Activated CD4-positive, alpha-beta T cell treated with anti-CD3 and anti-CD28 coated beads for 24 hours (primary cell): ENCODE measurements around the gene RIMBP2.

Experiments
- DNase-seq, 2 donors: peaks; one replicate each; pipeline ENCODE4 v3.0.0-alpha.2; 2020; ENCODE audit warnings: low read depth in 2 of 2

RIMBP2 gene

GRCh38 chr12:130424858-130425697, 291.0 kb downstream of the RIMBP2 start:
- DNase-seq: no peak

- DNase-seq: no peak
Observed at GRCh38 chr12:130423991-130424857, 291.9 kb downstream of the RIMBP2 start.

- DNase-seq: no peak
Observed at GRCh38 chr12:130423136-130423535, 293.0 kb downstream of the RIMBP2 start.

GRCh38 chr12:130422676-130423075, 293.4 kb downstream of the RIMBP2 start:
- no peak for DNase-seq

GRCh38 chr12:130421896-130422295, 294.2 kb downstream of the RIMBP2 start:
- DNase-seq: no peak

- no peak for DNase-seq
Observed at GRCh38 chr12:130420071-130420470, 296.0 kb downstream of the RIMBP2 start.

GRCh38 chr12:130419116-130419515, 297.0 kb downstream of the RIMBP2 start:
- no peak for DNase-seq

- no peak for DNase-seq
Observed at GRCh38 chr12:130418251-130418650, 297.8 kb downstream of the RIMBP2 start.

- DNase-seq: no peak
Observed at GRCh38 chr12:130414381-130414780, 301.7 kb downstream of the RIMBP2 start.

GRCh38 chr12:130413909-130414308, 302.2 kb downstream of the RIMBP2 start:
- no peak for DNase-seq

- DNase-seq: no peak
Observed at GRCh38 chr12:130412384-130412783, 303.7 kb downstream of the RIMBP2 start.

GRCh38 chr12:130405332-130405731, 310.8 kb downstream of the RIMBP2 start:
- DNase-seq: no peak

- DNase-seq: no peak
Observed at GRCh38 chr12:130401703-130402102, 314.4 kb downstream of the RIMBP2 start.

GRCh38 chr12:130398100-130398848, 317.8 kb downstream of the RIMBP2 start:
- no peak for DNase-seq

GRCh38 chr12:130396667-130397066, 319.4 kb downstream of the RIMBP2 start:
- DNase-seq: no peak

GRCh38 chr12:130394906-130395305, 321.2 kb downstream of the RIMBP2 start:
- no peak for DNase-seq

GRCh38 chr12:130391186-130391585, 324.9 kb downstream of the RIMBP2 start:
- DNase-seq: no peak

- no peak for DNase-seq
Observed at GRCh38 chr12:130385193-130385592, 330.9 kb downstream of the RIMBP2 start.

- DNase-seq: no peak
Observed at GRCh38 chr12:130384234-130384633, 331.9 kb downstream of the RIMBP2 start.

- DNase-seq: no peak
Observed at GRCh38 chr12:130382818-130383217, 333.3 kb downstream of the RIMBP2 start.

GRCh38 chr12:130375296-130376287, 340.5 kb downstream of the RIMBP2 start:
- no peak for DNase-seq
